ENCODE results near the gene RIC8B.
A peak's percentile ranks its signal among the peaks of the same experiment; 100 is the strongest.
"Not testable (repeated sequence)": the region's sequence is repeated elsewhere in the genome, so short reads cannot be mapped to it uniquely, and the experiment has no call there.

Gene RIC8B, protein sequence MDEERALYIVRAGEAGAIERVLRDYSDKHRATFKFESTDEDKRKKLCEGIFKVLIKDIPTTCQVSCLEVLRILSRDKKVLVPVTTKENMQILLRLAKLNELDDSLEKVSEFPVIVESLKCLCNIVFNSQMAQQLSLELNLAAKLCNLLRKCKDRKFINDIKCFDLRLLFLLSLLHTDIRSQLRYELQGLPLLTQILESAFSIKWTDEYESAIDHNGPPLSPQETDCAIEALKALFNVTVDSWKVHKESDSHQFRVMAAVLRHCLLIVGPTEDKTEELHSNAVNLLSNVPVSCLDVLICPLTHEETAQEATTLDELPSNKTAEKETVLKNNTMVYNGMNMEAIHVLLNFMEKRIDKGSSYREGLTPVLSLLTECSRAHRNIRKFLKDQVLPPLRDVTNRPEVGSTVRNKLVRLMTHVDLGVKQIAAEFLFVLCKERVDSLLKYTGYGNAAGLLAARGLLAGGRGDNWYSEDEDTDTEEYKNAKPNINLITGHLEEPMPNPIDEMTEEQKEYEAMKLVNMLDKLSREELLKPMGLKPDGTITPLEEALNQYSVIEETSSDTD

DNA sequence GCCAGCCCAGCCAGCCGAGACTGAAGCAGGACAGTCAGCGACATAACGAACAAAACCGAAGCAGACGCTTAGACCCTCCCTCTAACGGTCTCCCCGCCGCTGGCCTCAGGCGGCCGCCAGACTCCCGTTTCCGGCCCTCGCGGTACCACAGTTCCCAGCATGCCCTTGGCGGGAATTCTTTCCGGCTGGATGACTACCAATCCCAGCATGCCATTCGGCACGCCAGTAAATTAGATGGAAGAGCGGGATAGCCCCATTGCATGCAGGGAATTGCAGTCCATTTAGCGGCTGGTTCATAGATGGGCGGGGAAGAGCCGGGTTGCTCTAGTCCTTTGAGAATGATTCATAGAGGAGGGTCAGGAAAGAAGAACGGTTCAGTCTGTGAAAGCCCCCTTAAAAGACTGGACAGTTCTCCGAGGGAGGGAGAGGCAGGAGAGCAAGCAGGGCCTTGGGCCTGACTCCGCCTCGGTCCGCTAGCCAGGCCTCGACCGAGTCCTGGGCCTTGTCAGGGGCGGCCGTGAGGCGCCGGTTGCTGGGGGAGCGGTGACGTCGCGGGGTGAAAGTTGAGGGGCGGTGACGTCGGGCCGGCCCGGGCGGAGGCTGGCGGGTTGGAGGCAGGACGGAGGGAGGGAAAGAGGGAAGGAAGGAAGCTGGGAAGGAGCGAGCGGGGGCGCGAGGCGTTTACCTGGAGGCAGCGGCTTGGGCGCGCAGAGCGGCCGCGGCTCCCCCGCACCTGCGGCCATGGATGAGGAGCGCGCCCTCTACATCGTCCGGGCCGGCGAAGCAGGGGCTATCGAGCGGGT is at the start of gene RIC8B:
Gene RIC8B (plus strand): TSS at position 678 of the 803 bp plus-strand sequence. CDS start 64 bp downstream, at position 742.
- Histone ChIP-seq H3K36me3 (ENCODE audit: control insufficient read depth, insufficient read depth, low read length) (no peaks in the 10 kb centered on the region), H3K4me3 (ENCODE audit: low read depth, low read length) (peak within 1 kb of the TSS; percentile 98), H3K9ac (ENCODE audit: low read depth, low read length) (peak within 1 kb of the TSS; percentile 74), H3K4me1 (ENCODE audit: control insufficient read depth, insufficient read depth, low read length) (peaks cover 26% of the 10 kb centered on the region), H3K27me3 (ENCODE audit: control insufficient read depth, insufficient read depth, low read length) (no peaks in the 10 kb centered on the region), H3K9me3 (ENCODE audit: control insufficient read depth, insufficient read depth, low read length) (no peaks in the 10 kb centered on the region)

DNA sequence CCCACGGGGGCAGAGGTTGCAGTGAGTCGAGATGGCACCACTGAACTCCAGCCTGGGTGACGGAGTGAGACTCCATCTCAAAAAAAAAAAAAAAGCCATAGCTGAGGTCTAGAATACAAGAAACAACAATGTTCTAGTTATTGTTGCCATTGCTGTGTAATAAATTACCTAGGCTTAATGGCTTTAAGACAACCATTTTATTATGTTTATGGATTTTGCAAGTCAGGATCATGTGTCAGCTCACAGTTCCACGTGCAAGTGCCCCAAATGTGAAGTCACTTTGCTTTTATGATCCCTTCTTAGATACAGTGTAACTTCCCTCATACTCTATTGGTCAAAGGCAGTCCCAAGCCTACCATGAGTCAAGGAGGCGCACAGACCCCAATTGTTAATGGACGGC is 49.5 kb upstream of the RIC8B start:
- no peak overlapping the region for H3K4me3 ChIP-seq (ENCODE audit: low read depth, low read length)
- H3K9ac ChIP-seq (ENCODE audit: low read depth, low read length), result no peak overlapping the region
- no peaks in the 10 kb centered on the region for H3K27me3 ChIP-seq (ENCODE audit: control insufficient read depth, insufficient read depth, low read length)
- no peaks in the 10 kb centered on the region for H3K9me3 ChIP-seq (ENCODE audit: control insufficient read depth, insufficient read depth, low read length)
- H3K4me1 ChIP-seq (ENCODE audit: control insufficient read depth, insufficient read depth, low read length), result peaks cover 4% of the 10 kb centered on the region
- no peaks in the 10 kb centered on the region for H3K36me3 ChIP-seq (ENCODE audit: control insufficient read depth, insufficient read depth, low read length)

DNA sequence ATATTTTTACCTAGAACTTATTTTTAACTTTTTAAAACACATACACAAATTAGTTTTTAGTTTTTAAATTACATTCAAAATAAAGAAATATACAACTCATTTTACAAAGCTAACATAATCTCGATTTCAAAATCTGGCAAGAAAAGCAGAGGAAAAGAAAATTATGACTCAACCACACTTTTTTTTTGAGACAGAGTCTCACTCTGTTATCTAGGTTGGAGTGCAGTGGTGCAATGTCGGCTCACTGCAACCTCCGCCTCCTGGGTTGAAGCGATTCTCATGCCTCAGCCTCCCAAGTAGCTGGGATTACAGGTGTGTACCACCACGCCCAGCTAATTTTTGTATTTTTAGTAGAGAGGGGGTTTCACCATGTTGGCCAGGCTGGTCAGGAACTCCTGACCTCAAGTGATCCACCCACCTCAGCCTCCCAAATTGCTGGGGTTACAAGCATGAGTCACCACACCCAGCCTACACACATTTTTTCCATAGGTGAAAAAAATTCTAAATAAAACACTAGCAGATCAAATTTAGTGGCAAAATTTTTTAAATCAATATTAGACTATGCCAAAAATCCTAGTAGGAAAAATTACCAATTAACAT is 47.8 kb upstream of the RIC8B start:
- H3K27me3 ChIP-seq (ENCODE audit: control insufficient read depth, insufficient read depth, low read length); H3K4me1 ChIP-seq (ENCODE audit: control insufficient read depth, insufficient read depth, low read length); H3K4me3 ChIP-seq (ENCODE audit: low read depth, low read length); H3K9me3 ChIP-seq (ENCODE audit: control insufficient read depth, insufficient read depth, low read length); H3K9ac ChIP-seq (ENCODE audit: low read depth, low read length); H3K36me3 ChIP-seq (ENCODE audit: control insufficient read depth, insufficient read depth, low read length): not testable (repeated sequence)

DNA sequence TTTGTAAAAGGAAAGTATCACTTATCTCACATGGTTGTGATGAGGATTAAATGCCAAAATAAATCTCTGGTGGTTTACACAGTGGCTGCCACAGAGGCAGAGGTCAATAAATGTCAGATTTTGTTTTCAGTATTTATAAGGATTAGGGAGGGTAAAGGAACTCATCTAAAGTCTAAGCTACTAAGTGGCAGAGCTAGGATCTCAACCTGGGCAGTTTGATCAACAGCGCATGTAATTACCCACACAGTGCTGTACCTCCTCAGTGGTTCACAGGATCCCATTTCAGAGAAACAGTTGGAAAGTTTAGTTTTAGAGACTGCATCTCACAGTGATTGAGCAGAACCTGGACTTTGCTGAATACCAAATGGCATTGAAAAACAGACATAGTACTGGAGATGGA is 44.9 kb upstream of the RIC8B start:
- Histone ChIP-seq H3K9ac (ENCODE audit: low read depth, low read length) (no peak overlapping the region), H3K36me3 (ENCODE audit: control insufficient read depth, insufficient read depth, low read length) (no peaks in the 10 kb centered on the region), H3K4me1 (ENCODE audit: control insufficient read depth, insufficient read depth, low read length) (no peaks in the 10 kb centered on the region), H3K4me3 (ENCODE audit: low read depth, low read length) (no peak overlapping the region), H3K9me3 (ENCODE audit: control insufficient read depth, insufficient read depth, low read length) (no peaks in the 10 kb centered on the region), H3K27me3 (ENCODE audit: control insufficient read depth, insufficient read depth, low read length) (no peaks in the 10 kb centered on the region)

DNA sequence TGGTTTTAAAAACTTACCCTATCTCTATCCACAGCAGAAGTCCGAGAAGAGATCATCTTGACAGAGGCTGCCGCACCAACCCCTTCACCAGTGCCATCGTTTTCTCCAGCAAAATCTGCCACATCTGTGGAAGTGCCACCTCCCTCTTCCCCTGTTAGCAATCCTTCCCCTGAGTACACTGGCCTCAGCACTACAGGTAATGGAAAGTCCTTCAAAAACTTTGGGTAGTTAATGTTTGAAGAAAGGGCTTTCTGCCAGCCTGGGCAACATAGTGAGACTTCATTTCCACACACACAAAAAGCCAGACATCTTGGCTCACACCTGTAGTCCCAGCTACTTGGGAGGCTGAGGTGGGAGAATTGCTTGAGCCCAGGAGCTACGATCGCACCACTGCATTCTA is 41.6 kb upstream of the RIC8B start:
- Histone ChIP-seq H3K4me1 (ENCODE audit: control insufficient read depth, insufficient read depth, low read length) (no peaks in the 10 kb centered on the region), H3K36me3 (ENCODE audit: control insufficient read depth, insufficient read depth, low read length) (no peaks in the 10 kb centered on the region), H3K9ac (ENCODE audit: low read depth, low read length) (no peak overlapping the region), H3K4me3 (ENCODE audit: low read depth, low read length) (no peak overlapping the region), H3K27me3 (ENCODE audit: control insufficient read depth, insufficient read depth, low read length) (no peaks in the 10 kb centered on the region), H3K9me3 (ENCODE audit: control insufficient read depth, insufficient read depth, low read length) (no peaks in the 10 kb centered on the region)

DNA sequence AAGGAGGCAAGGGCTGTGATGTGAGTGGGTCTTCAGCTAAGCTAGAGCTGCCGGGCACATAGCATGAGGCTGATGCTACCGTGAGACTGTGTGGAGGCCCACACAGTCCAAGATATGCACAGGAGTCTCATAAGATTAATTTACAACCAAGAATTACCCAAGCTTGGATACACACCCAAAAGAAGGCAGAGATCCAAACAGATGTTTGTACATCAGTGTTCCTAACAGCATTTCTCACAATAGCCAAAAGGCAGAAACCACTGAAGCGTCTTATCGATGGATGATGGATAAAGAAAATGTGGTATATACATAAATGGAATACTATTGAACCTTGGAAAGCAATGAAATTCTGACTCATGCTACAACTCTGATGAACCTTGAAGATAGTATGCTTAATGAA is 40.8 kb upstream of the RIC8B start:
- no peak overlapping the region for H3K4me3 ChIP-seq (ENCODE audit: low read depth, low read length)
- no peaks in the 10 kb centered on the region for H3K4me1 ChIP-seq (ENCODE audit: control insufficient read depth, insufficient read depth, low read length)
- H3K9me3 ChIP-seq (ENCODE audit: control insufficient read depth, insufficient read depth, low read length), result no peaks in the 10 kb centered on the region
- H3K36me3 ChIP-seq (ENCODE audit: control insufficient read depth, insufficient read depth, low read length), result no peaks in the 10 kb centered on the region
- H3K9ac ChIP-seq (ENCODE audit: low read depth, low read length), result no peak overlapping the region
- no peaks in the 10 kb centered on the region for H3K27me3 ChIP-seq (ENCODE audit: control insufficient read depth, insufficient read depth, low read length)

DNA sequence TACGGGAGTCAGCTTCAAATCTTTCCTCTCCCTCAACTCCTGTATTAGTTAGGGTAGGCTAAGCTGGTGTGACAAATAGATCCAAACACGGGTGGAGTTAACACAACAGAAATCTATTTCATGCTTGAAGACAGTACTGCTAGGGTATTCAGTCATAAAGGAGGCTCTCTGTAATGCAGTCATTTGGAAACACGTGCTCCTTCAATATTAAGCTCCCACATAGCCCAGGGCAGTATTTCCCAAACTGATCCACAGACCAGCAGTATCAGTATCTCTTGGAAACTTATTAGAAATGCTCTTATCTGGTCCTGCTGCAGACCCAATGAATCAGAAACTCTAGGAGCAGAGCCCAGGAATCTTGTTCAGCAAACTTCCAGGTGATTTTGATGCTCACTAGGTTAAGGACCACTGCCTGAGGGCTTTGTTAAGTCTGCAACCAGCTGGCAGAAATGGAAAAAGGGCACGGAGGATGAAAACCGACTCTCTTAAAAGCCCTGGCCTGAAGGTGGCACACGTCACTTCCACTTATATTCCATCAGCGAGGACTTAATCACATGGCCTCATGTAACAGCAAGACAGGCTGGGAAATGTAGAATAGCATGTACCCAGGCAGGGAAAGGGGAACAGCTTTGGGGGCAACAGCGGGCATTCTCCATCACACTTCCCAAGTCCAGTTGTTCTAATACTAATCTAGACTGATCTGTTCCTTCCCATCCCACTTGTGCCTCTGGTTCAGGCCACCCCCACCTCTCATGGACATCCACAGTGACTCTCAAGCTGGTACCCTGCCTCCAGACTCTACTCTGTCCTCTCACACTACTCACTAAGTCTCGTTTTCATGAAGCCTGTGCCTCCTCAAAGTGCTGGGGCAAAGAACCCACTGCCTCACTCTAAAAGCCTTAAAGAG is 38.2 kb upstream of the RIC8B start:
- Histone ChIP-seq H3K27me3 (ENCODE audit: control insufficient read depth, insufficient read depth, low read length) (no peaks in the 10 kb centered on the region), H3K9me3 (ENCODE audit: control insufficient read depth, insufficient read depth, low read length) (no peaks in the 10 kb centered on the region), H3K4me3 (ENCODE audit: low read depth, low read length) (no peak overlapping the region), H3K9ac (ENCODE audit: low read depth, low read length) (no peak overlapping the region), H3K36me3 (ENCODE audit: control insufficient read depth, insufficient read depth, low read length) (no peaks in the 10 kb centered on the region), H3K4me1 (ENCODE audit: control insufficient read depth, insufficient read depth, low read length) (peaks cover 7% of the 10 kb centered on the region)

DNA sequence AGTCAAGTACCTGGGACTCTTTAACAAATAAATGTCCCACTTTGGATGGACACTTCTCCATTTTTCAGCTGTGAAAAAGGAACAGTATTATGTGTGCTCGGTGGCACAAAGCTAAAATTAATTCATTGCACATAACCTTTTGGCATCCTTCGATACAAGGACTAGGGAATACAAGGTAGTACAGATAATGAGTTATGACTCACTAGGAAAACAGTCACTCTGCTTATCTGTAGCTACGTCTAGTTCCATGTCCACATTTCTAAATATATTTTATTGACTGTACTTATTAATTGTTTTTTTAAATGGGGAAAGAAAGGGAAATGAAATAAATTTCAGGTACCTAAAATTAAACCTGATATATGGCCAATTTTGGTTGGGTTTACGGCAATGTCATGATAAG is 35.2 kb upstream of the RIC8B start:
- peaks cover 18% of the 10 kb centered on the region for H3K4me1 ChIP-seq (ENCODE audit: control insufficient read depth, insufficient read depth, low read length)
- H3K27me3 ChIP-seq (ENCODE audit: control insufficient read depth, insufficient read depth, low read length), result no peaks in the 10 kb centered on the region
- no peaks in the 10 kb centered on the region for H3K36me3 ChIP-seq (ENCODE audit: control insufficient read depth, insufficient read depth, low read length)
- H3K9ac ChIP-seq (ENCODE audit: low read depth, low read length), result no peak overlapping the region
- no peaks in the 10 kb centered on the region for H3K9me3 ChIP-seq (ENCODE audit: control insufficient read depth, insufficient read depth, low read length)
- H3K4me3 ChIP-seq (ENCODE audit: low read depth, low read length), result no peak overlapping the region

DNA sequence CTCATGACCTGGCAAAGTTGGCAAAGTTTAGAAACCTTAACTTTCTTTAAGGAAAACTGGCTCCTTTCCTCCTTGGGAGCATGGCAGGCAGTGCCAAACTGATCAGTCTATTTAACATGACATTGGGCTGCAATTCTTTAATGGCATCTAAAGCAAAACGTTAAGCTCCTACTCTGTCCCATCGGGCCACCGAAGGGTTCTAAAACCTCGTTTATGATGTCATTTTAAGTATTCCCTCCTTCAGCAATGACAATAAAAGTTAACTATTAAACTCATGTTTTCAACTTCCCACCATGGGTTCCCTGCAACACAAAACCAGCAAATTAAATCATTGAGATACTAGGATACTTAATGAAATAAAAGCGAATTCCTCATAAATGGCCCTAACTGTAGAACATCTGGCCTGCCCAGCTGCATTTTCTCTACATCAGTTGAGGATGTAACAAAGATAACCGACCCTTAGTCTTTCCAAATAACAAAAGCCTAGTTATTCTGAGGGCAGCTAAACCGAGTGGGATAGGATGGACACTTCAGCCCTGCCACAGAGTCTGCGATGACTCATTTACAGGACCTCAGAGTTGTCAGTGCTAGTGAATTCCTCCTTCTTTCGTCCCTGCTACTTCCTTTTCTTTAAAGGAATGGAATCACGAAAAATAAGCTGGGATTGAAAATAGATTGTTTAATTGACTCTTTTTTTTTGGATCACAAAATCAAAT is 34.5 kb upstream of the RIC8B start:
- no peaks in the 10 kb centered on the region for H3K9me3 ChIP-seq (ENCODE audit: control insufficient read depth, insufficient read depth, low read length)
- H3K4me1 ChIP-seq (ENCODE audit: control insufficient read depth, insufficient read depth, low read length), result peaks cover 18% of the 10 kb centered on the region
- H3K4me3 ChIP-seq (ENCODE audit: low read depth, low read length), result no peak overlapping the region
- no peak overlapping the region for H3K9ac ChIP-seq (ENCODE audit: low read depth, low read length)
- H3K27me3 ChIP-seq (ENCODE audit: control insufficient read depth, insufficient read depth, low read length), result no peaks in the 10 kb centered on the region
- H3K36me3 ChIP-seq (ENCODE audit: control insufficient read depth, insufficient read depth, low read length), result no peaks in the 10 kb centered on the region

DNA sequence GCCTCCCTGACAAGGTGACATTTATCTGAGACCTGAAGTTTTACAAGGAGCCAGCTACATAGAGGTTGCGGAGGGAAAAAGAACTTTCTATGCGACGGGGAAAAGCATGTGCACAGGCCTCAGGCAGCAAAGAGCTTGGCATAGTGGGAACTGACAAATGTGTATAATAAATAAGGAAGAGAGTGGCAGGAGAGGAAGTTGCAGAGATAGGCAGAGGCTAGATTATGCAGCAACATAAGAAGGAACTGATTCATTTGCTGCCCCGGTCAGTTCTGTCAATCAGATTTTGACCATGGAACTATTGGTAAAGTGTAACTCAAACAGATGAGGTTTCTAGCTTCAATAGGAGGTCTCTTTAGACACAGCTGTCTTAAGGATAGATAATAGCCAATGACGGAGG is 33.7 kb upstream of the RIC8B start:
- Histone ChIP-seq H3K9me3 (ENCODE audit: control insufficient read depth, insufficient read depth, low read length) (no peaks in the 10 kb centered on the region), H3K27me3 (ENCODE audit: control insufficient read depth, insufficient read depth, low read length) (no peaks in the 10 kb centered on the region), H3K4me3 (ENCODE audit: low read depth, low read length) (no peak overlapping the region)

More for the DNA sequence above, 33.7 kb upstream of the RIC8B start:
- H3K4me1 ChIP-seq (ENCODE audit: control insufficient read depth, insufficient read depth, low read length), result peaks cover 18% of the 10 kb centered on the region
- H3K36me3 ChIP-seq (ENCODE audit: control insufficient read depth, insufficient read depth, low read length), result no peaks in the 10 kb centered on the region
- no peak overlapping the region for H3K9ac ChIP-seq (ENCODE audit: low read depth, low read length)
